DOHH2 (cell line): ENCODE data around the gene STAT5B.

Experiments used
- H3F3A ChIP-seq: fragments of 200-600 bp; sonication (generic), shearing (Covaris generic); 2 replicates; pipeline ENCODE4 v1.6.0; 2016; ENCODE audit warnings: antibody characterized with exemption, mild to moderate bottlenecking; ENCODE audit not compliant: control insufficient read depth, insufficient read depth
- H3K27ac ChIP-seq: fragments of 200-600 bp; sonication (generic); 2 replicates; pipeline ENCODE4 v1.5.1; 2014; ENCODE audit warnings: low read depth, mild to moderate bottlenecking, low read length, moderate library complexity
- H3K27me3 ChIP-seq: fragments of 200-600 bp; sonication (generic); 2 replicates; pipeline ENCODE4 v1.6.1; 2014; ENCODE audit warnings: mild to moderate bottlenecking, low read length, mixed read lengths; ENCODE audit not compliant: control insufficient read depth
- H3K36me3 ChIP-seq: fragments of 200-600 bp; sonication (generic); 2 replicates; pipeline ENCODE4 v1.6.1; 2014; ENCODE audit warnings: mild to moderate bottlenecking, low read length, moderate library complexity, mixed read lengths; ENCODE audit not compliant: control insufficient read depth
- H3K4me1 ChIP-seq: fragments of 200-600 bp; sonication (generic); 2 replicates; pipeline ENCODE4 v1.6.1; 2014; ENCODE audit warnings: mild to moderate bottlenecking, low read length, mixed read lengths; ENCODE audit not compliant: control insufficient read depth
- H3K4me2 ChIP-seq: fragments of 200-600 bp; sonication (generic); 2 replicates; pipeline ENCODE4 v1.6.0; 2014; ENCODE audit warnings: mild to moderate bottlenecking, low read length, moderate library complexity
- H3K4me3 ChIP-seq: fragments of 200-600 bp; sonication (generic); 2 replicates; pipeline ENCODE4 v1.5.1; 2014; ENCODE audit warnings: mild to moderate bottlenecking, low read length, mixed read lengths
- H3K79me2 ChIP-seq: fragments of 200-600 bp; sonication (generic); 2 replicates; pipeline ENCODE4 v1.6.1; 2014; ENCODE audit warnings: mild to moderate bottlenecking, low read length, mixed read lengths; ENCODE audit not compliant: control insufficient read depth
- H3K9me2 ChIP-seq: fragments of 200-600 bp; sonication (generic); replicated peaks from 2 replicates; pipeline ENCODE4 v1.6.1; 2014; ENCODE audit warnings: mild to moderate bottlenecking, low read length, mixed read lengths; ENCODE audit not compliant: control insufficient read depth
- H3K9me3 ChIP-seq: fragments of 200-600 bp; sonication (generic); 2 replicates; pipeline ENCODE4 v1.6.1; 2014; ENCODE audit warnings: antibody characterized with exemption, low read length, mixed read lengths; ENCODE audit not compliant: control insufficient read depth, insufficient read depth
- H4K20me1 ChIP-seq: fragments of 200-600 bp; sonication (generic); 2 replicates; pipeline ENCODE4 v1.6.0; 2014; ENCODE audit warnings: low read depth, mild to moderate bottlenecking, antibody characterized with exemption, low read length, moderate library complexity; ENCODE audit not compliant: control insufficient read depth, insufficient read depth
- CTCF ChIP-seq: fragments of 200-600 bp; sonication (generic); IDR thresholded peaks from one replicate; pipeline ENCODE4 v1.5.1; 2014; ENCODE audit warnings: antibody characterized with exemption, mild to moderate bottlenecking, low read depth, low read length; ENCODE audit not compliant: poor library complexity, severe bottlenecking
- EZH2phosphoT487 ChIP-seq: fragments of 200-600 bp; sonication (generic); IDR thresholded peaks from 2 replicates; pipeline ENCODE4 v1.6.1; 2017; ENCODE audit warnings: borderline replicate concordance, mild to moderate bottlenecking, antibody characterized with exemption, low read length, moderate library complexity, mixed read lengths

The STAT5B gene

GRCh38 chr17:42279776-42280630, 3.8 kb upstream of the STAT5B start:
- no peaks in the 10 kb centered on the region for H4K20me1 ChIP-seq
- TF ChIP-seq CTCF (no peak), EZH2phosphoT487 (no peak)
- H3K27me3 ChIP-seq, result no peaks in the 10 kb centered on the region
- no peaks in the 10 kb centered on the region for H3K9me3 ChIP-seq
- H3K27ac ChIP-seq, result no peak overlapping the region
- H3K36me3 ChIP-seq, result peaks cover 6% of the 10 kb centered on the region
- H3K9me2 ChIP-seq, result no peaks in the 10 kb centered on the region
- H3K4me1 ChIP-seq, result peaks cover 21% of the 10 kb centered on the region
- H3F3A ChIP-seq, result peaks cover 13% of the 10 kb centered on the region
- peaks cover 9% of the 10 kb centered on the region for H3K79me2 ChIP-seq
- H3K4me3 ChIP-seq, result no peak overlapping the region
- H3K4me2 ChIP-seq, result no peak overlapping the region

DNA sequence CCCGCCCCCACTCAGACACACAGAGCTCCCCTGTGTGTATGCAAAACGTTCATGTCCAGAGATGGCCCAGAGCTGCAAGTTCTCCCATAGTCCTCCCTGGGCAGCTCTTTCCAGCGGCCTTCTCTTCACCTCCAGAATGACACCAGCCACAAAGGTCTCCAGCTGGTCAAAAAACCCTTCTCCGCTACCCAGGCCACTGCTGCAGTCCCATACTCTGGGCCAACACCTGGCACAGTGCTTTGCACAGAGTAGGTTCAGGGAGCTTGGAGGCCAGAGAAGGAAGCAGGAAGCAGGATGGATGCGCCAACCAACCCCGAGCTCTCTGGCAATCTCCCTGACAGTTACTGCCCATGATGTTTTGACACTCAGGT, 1.1 kb upstream of the STAT5B start:
- peaks cover 12% of the 10 kb centered on the region for H3K36me3 ChIP-seq
- H3K9me2 ChIP-seq, result no peaks in the 10 kb centered on the region
- H3K27ac ChIP-seq, result no peak overlapping the region
- peaks cover 17% of the 10 kb centered on the region for H3F3A ChIP-seq
- peak overlapping the region; percentile 85 for H3K4me2 ChIP-seq
- peaks cover 42% of the 10 kb centered on the region for H3K4me1 ChIP-seq
- H3K27me3 ChIP-seq, result no peaks in the 10 kb centered on the region
- H4K20me1 ChIP-seq, result no peaks in the 10 kb centered on the region
- TF ChIP-seq CTCF (no peak), EZH2phosphoT487 (no peak)
- H3K79me2 ChIP-seq, result peaks cover 36% of the 10 kb centered on the region
- H3K9me3 ChIP-seq, result no peaks in the 10 kb centered on the region
- peak overlapping the region; percentile 93 for H3K4me3 ChIP-seq

DNA sequence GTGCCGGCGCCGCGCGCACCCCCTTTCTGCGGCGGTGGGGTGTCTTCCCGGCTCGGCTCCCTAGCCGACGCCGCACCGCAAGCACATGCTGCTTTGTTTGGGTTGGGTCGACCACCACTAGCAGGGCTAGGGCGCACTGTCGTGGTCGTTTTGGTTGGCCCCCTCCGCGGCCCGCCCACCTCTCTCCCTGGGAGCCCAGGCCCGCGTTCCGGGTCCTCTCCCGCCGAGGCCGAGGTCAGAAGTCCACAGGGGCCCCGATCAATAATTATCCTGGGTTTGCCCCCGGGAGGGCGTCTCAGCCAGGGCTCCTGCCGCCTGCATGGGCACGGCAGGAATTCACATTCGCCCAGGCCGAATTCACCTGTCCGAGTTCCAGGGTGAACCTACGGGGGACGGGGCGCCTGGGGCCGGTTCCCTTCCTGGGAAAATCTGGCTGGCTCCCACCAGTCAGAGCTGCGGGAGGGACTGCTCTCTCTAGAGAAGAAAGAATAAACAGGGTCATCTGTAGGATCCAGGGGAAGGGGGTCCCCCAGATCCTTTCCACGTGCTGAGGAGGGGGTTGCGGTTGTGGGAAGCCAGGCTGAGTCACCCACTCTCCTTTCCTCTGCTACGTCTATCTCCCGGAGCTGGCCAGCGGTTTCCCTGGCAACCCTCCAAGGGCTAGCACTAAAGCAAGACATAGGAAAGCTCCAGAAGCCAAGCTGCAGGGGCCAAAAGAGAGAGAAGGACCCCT, 584 bp upstream of the STAT5B start:
- Histone ChIP-seq H3K4me1 (peaks cover 47% of the 10 kb centered on the region), H3K4me2 (peak overlapping the region; percentile 85)

More for the DNA sequence above, 584 bp upstream of the STAT5B start:
- Histone ChIP-seq H3K27ac (no peak overlapping the region), H4K20me1 (no peaks in the 10 kb centered on the region), H3K9me3 (no peaks in the 10 kb centered on the region), H3F3A (peaks cover 18% of the 10 kb centered on the region), H3K27me3 (no peaks in the 10 kb centered on the region), H3K36me3 (peaks cover 12% of the 10 kb centered on the region), H3K9me2 (no peaks in the 10 kb centered on the region), H3K4me3 (peak overlapping the region; percentile 93), H3K79me2 (peaks cover 41% of the 10 kb centered on the region)
- no peak for TF ChIP-seq EZH2phosphoT487
- TF ChIP-seq CTCF, result no peak
